Sigmoid colon (tissue), 7 donors: ENCODE data around the gene CLTCL1. TPM values are rescaled to one million over a fixed set of nuclear protein-coding genes. Genes with fewer than 3 reads are reported as not detected.

Source experiments
- polyA plus RNA-seq, 3 donors: library from polyadenylated mRNA; stranded (reverse); fragments of 200-250 nt; gene quantifications; one replicate each; pipeline ENCODE4 v1.2.3, GENCODE V29; 2013
- small RNA-seq, 3 donors: library from RNA; depleted of rRNA; stranded (forward); fragments of <200 nt; gene quantifications; one replicate each; pipeline ENCODE3, GENCODE V24; 2016
- total RNA-seq, 4 donors: library from RNA; depleted of rRNA; stranded (reverse); fragments of >200 nt; gene quantifications; one replicate each; pipeline ENCODE4 v1.1.0, GENCODE V29; 2016
- donor health status: healthy with polysubstance abuse.
- donor health status: Bipolar disorder and iron deficiency.
- donor health status: healthy.

The CLTCL1 gene
- total and polyA plus RNA-seq, 7 donors = 0.92 to 5.0 (median 2.4) TPM

Small RNA genes lying within 50 kb of the gene (small RNA-seq; reads per million reads assigned to genes)
- 0 reads per million in 3 donors for gene AC000081.1
- 0 reads per million in 3 donors for gene RF00398

Other genes starting within 250 kb of the CLTCL1 start
- gene DGCR2, start 169.3 kb downstream of the CLTCL1 start, total RNA-seq = 10 to 100 TPM; 25.5 to 36.8 (median 32.7) TPM
- 10 to 100 TPM in 2 of 3 donors, 1 to 10 TPM in 1; 7.2 to 68.7 (median 11.8) TPM for gene DGCR2, start 169.3 kb downstream of the CLTCL1 start, polyA plus RNA-seq
- gene TSSK2, start 160.4 kb downstream of the CLTCL1 start, total RNA-seq = not detected
- gene TSSK2, start 160.4 kb downstream of the CLTCL1 start, polyA plus RNA-seq = under 1 TPM in 1 of 3 donors, not detected in 2; 0.12 TPM
- gene ESS2, start 147.1 kb downstream of the CLTCL1 start, total RNA-seq = 10 to 100 TPM; 12.9 to 15.5 (median 14.0) TPM
- gene ESS2, start 147.1 kb downstream of the CLTCL1 start, polyA plus RNA-seq = 10 to 100 TPM in 1 of 3 donors, 1 to 10 TPM in 2; 7.2 to 12.9 (median 7.4) TPM
- gene GSC2, start 141.4 kb downstream of the CLTCL1 start, total RNA-seq = not detected
- not detected for gene GSC2, start 141.4 kb downstream of the CLTCL1 start, polyA plus RNA-seq
- 10 to 100 TPM; 28.2 to 45.3 (median 33.4) TPM for gene SLC25A1, start 113.0 kb downstream of the CLTCL1 start, total RNA-seq
- 100 to 1,000 TPM in 2 of 3 donors, 10 to 100 TPM in 1; 72.1 to 146 (median 119) TPM for gene SLC25A1, start 113.0 kb downstream of the CLTCL1 start, polyA plus RNA-seq
- gene HIRA, start 140.0 kb upstream of the CLTCL1 start, total RNA-seq = 10 to 100 TPM; 11.8 to 18.6 (median 16.0) TPM
- 10 to 100 TPM; 11.1 to 25.0 (median 13.2) TPM for gene HIRA, start 140.0 kb upstream of the CLTCL1 start, polyA plus RNA-seq
- gene MRPL40, start 140.8 kb upstream of the CLTCL1 start, total RNA-seq = 10 to 100 TPM; 19.5 to 32.3 (median 26.4) TPM
- gene MRPL40, start 140.8 kb upstream of the CLTCL1 start, polyA plus RNA-seq = 10 to 100 TPM; 25.7 to 32.4 (median 30.1) TPM
- 100 to 1,000 TPM in 2 of 4 donors, 10 to 100 TPM in 2; 88.1 to 135 (median 102) TPM for gene C22orf39, start 156.0 kb upstream of the CLTCL1 start, total RNA-seq
- gene C22orf39, start 156.0 kb upstream of the CLTCL1 start, polyA plus RNA-seq = 10 to 100 TPM; 25.2 to 39.0 (median 29.5) TPM
- 10 to 100 TPM; 28.5 to 45.7 (median 31.4) TPM for gene UFD1, start 187.5 kb upstream of the CLTCL1 start, total RNA-seq
- 100 to 1,000 TPM in 2 of 3 donors, 10 to 100 TPM in 1; 84.3 to 131 (median 111) TPM for gene UFD1, start 187.5 kb upstream of the CLTCL1 start, polyA plus RNA-seq
- under 1 TPM in 1 of 4 donors, not detected in 3; 0.14 TPM for gene CDC45, start 188.2 kb upstream of the CLTCL1 start, total RNA-seq
- gene CDC45, start 188.2 kb upstream of the CLTCL1 start, polyA plus RNA-seq = 10 to 100 TPM in 1 of 3 donors, 1 to 10 TPM in 2; 2.4 to 16.6 (median 9.7) TPM
- 100 to 1,000 TPM in 1 of 4 donors, 10 to 100 TPM in 3; 38.3 to 129 (median 73.2) TPM for gene CLDN5, start 232.7 kb upstream of the CLTCL1 start, total RNA-seq
- gene CLDN5, start 232.7 kb upstream of the CLTCL1 start, polyA plus RNA-seq = 10 to 100 TPM in 2 of 3 donors, 1 to 10 TPM in 1; 3.5 to 63.3 (median 21.6) TPM